IPS-NIHi11 (cell line): ENCODE measurements around the gene RC3H1.

Source experiments
- DNase-seq: peaks from one replicate; pipeline ENCODE4 v3.0.0; 2012; ENCODE audit warnings: mixed read lengths, low spot score

RC3H1 gene

DNA sequence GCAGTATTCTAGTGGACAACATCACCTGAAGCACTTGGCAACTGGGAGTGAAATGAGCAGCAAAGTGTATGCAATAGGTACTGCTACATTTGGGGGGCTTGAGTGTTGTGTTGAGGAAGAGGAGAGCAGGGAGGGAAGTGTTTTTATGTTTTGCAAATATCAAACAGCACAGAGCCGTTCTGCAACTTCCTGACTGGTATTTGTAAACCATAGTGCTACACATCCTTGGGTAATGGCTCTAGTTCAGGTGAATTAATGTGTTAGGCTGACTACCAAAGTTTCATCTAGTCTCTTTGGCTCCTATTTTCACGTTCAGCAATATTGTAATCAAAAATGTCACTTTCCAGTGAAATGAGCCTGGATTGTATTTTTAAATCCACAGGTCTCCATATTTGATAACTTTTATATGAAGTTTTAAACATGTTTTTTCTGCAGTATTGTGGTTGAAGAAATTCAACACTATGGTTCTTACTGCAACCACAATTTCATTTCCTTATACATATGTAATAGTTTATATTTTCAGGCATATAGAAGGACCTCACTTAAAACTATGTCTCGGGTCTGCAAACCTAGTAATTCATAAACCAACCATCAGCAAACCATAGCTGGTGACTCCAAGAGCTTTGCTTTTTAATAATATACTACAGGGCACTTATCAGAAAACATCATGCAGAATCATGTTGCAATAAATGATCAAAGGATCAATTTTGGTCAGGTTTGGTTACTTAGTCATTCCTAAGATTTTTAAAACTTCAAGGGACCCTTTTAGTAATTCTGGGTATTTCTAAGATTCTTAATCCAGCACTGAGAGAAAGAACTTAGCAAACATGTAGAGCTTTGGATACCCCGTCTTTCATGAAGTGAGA lies 135.2 kb downstream of the RC3H1 start:
- no peak for DNase-seq

DNA sequence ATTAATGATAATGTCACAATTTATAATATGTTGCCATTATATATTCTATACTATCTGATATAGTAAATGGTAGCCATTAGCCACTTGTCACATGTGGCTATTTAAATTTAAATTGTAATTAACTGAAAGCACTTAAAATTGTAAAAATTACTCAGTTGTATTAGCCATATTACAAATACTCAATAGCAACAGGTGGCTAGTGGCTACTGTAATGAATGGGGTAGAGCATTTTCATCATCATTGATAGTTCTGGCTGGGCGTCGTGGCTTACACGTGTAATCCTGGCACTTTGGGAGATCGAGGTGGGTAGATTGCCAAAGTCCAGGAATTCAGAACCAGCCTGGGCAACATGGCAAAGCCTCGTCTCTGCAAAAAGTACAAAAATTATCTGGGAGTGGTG lies 137.5 kb downstream of the RC3H1 start:
- no peak for DNase-seq
